HG02884 (cell line): ENCODE data around the gene HAO2.

Source experiments
- ATAC-seq: cut with Tn5 transposase; IDR thresholded peaks from one replicate; pipeline ENCODE4 v1.9.1; 2021; ENCODE audit warnings: mild to moderate bottlenecking, moderate library complexity; ENCODE audit not compliant: unreplicated experiment

Gene HAO2

DNA sequence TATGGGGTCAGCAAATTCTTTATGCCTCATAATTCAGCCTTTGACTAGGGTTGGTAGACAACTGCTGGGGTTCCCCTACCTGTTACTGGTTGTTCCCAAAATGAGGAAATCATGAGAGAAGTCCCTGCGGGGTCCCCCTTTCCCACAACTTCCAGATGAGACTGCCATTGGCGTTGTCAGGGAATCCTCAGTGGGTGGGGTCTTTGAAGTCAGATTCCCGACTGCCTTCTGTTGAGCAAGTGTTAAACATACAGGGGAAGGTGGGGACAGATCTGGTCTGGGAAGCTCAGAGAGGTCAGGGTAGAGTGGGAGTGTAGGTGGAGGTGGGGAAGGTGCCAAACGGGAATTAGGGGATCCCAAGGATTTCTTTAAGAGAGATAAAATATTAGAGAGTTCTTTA, 61.1 kb downstream of the HAO2 start:
- no peak for ATAC-seq

- no peak for ATAC-seq
These were observed 61.9 kb downstream of the HAO2 start for GRCh38 chr1:119430486-119430885.

- ATAC-seq: no peak
These were observed 63.3 kb downstream of the HAO2 start for GRCh38 chr1:119431836-119432235.

GRCh38 chr1:119435052-119435451, 66.5 kb downstream of the HAO2 start:
- no peak for ATAC-seq

DNA sequence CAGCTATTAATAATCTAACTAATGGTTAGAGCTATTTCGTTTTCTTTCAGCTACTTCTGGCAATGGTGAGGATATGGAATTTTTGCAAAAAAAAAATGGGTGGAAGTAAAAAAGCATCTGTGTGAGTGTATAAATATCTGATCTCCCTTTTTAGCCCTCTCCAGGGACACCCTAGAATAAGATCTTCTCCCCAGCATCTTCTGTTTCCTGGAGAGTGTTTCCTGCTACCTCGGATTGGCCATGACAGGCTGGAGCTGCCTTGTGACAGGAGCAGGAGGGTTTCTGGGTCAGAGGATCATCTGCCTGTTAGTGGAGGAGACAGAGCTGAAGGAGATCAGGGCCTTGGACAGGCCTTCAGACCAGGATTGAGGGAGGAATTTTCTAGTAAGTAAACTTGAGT, 70.2 kb downstream of the HAO2 start:
- no peak for ATAC-seq

DNA sequence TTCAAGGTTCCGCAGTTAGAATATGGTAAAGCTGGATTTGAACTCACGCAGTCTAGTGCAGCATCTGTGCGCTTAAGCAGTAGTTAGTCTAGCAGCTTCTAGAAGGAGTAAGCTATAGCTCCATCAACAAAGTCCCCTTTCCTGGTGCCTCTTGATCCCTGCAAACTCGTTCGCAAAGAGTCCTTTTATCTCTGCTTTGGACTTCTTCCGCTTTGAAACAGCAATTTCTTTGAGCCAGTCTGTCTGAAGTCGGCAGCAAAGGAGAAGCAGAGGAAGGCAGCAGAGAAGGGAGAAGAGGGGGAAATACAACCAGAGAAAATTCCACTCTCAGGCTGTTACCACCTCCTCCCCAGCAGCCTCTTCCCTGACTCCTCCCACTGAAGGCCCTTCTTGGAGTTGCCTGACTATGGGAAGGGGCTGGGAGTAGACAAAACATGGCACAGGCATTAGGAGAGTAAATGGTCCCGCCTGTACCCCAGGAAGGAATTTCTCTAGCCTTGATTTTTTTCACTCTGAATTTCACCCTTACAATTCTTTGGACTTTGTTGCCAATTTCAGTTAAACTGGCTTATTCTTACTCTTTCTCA, 72.2 kb downstream of the HAO2 start:
- ATAC-seq: no peak

GRCh38 chr1:119442756-119443155, 74.2 kb downstream of the HAO2 start:
- no peak for ATAC-seq
